Activated CD4-positive, alpha-beta T cell treated with anti-CD3 and anti-CD28 coated beads for 4 hours (primary cell): ENCODE measurements around the gene EPM2A.

ENCODE experiments used
- DNase-seq, 2 donors: peaks; one replicate each; pipeline ENCODE4 v3.0.0-alpha.2; 2020

EPM2A gene

DNA sequence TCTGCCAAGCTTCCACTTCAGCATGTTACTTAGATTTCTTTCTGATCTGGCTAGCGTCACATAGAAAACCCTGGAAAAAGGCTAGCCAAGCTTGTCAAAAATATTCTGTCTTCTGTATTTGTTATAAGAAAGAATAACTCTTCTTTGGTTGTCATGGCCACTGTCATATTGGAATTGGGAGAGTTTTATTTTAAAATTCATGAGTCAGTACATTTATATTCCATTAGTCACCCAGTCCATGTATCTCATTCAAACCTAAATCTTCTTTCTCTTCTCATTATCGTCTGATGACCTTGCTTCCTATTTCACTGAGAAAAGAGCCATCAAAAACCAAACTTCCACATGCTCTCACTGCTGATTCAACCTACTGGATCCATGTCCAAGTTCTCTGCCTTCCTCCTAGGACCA lies 65.7 kb downstream of the EPM2A start:
- DNase-seq = no peak

DNA sequence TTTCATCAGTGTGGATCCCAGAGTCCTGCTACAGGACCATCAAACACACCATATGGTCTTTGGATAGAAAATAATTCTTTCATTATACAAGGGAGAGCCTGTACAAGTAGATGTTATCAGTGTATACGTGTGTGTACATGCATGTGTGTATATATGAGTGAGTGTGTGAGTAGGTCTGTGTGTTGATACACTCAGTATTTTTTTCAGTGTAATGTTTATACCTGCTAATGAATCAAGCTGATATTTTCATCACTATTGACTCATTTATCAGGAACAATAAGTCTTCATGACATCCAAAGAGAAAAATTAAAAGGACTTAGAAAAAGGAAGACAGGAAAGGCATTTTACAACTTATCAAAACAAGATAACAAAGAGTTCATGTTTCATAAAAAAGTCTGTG lies 66.5 kb downstream of the EPM2A start:
- no peak for DNase-seq

DNA sequence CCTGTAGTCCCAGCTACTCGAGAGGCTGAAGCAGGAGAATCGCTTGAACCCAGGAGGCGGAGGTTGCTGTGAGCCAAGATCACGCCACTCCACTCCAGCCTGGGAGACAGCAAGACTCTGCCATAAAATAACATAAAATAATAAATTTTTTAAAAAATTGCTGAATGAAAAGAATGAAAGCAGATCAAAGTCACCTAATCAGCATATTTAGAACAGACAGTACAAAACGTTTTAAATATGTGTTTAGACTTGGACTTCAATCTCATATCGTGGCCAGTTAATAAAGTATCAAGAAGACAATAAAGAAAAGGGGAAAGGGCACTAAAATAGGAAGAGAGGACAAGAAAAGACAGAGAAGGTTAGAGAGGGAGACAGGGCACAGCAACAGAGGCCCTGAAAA lies 74.6 kb downstream of the EPM2A start:
- no peak for DNase-seq

DNA sequence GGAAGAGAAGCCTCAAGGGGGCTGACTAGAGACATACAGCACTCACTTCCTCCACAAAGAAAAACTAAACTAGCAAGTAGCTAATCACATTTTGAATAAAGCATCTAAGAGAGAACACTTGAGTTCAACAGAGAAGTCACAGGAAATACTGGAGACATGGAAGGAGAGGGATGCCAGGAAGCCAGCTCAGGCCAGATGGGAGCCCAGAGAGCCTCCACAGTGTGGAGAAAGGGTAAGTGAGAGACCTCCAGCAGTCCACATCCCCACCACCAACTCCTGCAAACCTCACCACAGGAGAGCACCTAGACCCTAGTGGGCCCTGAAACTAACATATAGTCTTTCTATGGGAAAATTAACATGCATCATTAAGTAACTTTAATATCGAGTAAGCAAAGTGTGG lies 79.2 kb downstream of the EPM2A start:
- DNase-seq = no peak

DNA sequence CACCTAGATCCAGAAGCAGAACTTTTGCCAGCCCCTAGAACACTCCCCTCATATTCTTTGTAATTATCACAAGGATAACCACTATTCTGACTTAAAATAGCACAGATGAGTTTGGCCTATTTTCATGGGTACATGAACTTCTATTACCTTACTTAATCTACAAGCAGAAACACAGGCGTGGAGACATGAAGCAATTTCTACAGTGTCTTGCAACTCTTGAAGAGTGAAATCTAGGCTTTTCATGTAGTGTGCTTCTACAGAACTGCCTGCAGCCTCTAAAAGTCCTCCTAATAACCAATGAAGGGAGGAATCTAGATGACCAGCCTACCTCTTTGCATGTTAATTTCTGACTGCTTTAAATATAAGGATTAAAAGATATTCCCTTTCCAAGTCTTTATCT lies 82.7 kb downstream of the EPM2A start:
- no peak for DNase-seq

DNA sequence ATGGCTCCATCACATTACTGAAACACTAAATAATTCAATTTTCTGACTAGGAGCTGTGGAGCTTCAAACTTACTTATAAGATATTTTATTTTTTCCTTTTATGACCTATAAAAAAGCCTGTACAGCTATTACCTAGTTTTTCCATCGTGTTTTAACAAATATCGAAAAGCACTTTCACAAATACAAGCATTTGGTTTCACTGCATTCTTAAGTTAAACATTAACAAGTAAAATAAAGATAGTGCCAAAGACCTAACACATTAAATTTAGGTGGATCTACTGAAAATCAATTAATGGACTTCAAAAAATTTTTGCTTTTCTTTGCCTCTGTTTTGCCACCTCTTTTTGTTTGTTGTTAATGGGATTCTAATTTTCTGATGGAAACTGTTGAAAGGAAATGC lies 83.3 kb downstream of the EPM2A start:
- DNase-seq = no peak

DNA sequence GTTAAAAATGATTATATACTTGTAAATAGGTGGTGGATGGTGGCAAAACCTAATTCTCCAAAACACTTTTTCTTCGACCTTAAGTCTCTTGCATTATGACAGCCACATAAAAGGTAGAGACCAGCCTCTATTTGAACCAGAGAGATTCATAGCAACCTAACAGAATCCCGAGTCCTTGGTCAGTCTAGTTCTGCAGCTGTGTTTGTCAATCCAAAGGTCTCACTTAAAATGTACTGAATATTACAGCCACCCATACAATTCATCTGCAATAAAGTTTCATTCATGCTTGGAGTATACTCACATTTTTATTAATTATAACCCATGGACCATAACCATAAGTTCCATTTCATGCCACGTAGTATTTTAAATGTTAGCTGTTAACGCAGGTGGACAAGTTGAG lies 87.2 kb downstream of the EPM2A start:
- no peak for DNase-seq

DNA sequence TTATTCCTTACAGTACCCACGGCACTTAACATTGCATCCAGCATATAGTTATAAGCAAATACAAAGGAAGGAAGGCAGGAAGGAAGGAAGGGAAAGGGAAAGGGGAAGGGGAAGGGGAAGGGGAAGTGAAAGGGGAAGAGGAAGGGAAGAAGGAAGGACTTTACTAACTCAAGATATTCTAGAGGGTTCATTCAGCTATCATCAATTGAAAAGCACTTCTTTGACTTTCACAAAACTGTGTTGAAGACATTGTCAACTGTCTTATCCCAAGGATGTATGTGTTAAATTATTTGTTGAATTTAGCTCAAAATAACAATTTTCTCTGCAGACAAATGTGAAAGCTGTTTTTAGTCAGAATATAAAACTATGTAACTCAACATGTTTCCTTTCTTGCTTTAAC lies 87.7 kb downstream of the EPM2A start:
- DNase-seq = no peak

DNA sequence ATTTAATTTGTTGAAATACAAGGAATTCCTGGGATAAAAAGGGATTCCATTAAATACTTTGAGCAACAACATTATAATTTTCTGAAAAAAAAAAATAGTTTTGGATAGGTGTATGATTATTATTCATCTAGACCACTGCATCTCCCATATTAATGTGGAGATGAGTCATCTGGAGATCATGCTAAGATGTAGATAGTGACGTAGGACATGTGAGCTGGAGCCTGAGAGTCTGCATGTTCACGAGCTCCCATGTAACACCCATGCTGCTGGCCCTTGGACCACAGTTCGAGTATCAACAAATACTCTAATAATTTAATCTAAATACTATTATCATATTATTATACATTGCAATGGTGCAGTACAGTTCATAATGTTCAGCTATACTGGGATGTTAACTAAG lies 91.6 kb downstream of the EPM2A start:
- DNase-seq = no peak

DNA sequence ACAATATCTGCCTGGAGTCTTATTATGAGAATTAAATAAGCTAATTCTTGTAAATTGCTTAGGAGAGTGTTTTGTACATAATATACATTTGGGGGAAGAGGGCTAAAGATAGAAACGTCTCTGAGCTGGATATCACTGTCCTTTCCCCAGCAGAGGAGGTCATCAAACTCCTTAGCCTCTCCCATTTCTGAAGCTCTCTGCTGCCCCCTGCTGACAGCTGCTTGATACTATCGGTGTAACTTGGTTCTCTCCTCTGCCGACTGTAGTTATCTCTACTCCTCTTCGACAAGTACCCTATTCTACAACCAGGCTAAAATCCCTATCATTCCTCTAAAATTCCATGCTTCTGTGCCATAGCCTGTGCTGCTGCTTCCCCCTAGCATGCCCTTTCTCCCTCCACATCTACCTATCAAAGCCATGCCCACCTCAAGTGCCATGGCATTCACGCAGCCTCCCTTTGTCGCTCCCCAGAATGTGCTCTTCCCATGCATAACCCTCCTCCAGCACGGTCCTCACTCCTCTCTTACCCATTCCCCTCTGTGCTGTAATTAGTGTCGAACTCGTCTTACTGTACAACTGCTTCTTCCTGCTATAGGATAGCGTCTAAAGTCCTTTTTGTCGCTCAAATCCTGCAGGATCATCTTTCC lies 101.2 kb downstream of the EPM2A start:
- peak; percentile 69 to 79 for DNase-seq

DNA sequence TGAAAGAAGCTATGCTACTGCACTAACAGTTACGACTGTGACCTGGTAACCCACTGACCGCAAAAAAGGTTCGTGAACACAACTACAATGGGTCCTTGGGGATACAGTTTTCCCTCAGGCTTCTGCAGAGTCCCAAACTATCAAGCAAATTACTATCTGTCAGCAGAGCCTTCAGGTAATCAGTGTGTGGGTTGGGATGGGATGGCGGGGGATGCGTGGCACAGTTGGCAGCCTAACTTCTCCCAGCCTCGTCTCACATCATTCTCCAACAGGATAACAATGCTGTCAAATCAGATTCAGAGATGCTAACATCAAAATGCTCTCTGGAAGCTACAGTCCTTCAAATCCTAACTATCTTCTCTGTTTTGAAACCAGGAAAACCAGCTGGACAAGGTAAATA lies 102.3 kb downstream of the EPM2A start:
- DNase-seq = no peak

DNA sequence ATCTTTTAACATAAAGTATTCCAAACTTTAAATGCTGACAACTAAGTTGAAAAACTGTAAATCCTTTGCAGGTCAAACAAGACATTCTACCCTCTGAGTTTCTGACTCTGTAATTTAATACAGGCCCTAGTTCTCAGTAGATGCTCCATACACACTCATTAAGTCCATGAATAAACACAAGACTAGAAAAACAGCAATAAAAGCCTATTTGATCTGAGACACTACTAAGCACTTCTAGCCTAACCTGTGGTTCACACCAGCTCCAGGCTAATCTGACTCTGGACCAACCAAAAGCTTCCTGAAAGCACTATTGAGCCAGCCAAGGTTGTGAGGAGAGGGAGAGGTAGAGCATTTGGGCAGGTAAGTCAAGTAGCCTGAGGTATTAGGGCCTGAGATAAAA lies 103.9 kb downstream of the EPM2A start:
- DNase-seq = no peak

DNA sequence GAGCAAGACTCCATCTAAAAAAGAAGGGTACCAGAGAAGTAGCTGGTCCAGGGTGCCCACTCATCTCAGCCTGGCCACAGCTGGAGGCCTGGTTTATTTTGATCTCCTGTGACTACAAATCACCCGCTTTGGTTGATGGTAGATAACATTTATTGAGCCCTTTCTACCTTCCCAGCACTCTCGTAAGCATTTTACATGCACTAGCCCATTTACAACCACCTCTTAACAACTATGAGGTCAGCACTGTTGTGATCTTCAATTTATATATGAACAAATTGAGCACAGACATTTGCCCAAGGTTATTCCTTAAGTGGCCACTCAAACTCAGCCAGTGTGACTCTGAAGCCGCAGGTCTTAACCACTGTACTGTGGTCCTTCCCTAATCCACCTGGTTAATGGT lies 104.7 kb downstream of the EPM2A start:
- DNase-seq = no peak

DNA sequence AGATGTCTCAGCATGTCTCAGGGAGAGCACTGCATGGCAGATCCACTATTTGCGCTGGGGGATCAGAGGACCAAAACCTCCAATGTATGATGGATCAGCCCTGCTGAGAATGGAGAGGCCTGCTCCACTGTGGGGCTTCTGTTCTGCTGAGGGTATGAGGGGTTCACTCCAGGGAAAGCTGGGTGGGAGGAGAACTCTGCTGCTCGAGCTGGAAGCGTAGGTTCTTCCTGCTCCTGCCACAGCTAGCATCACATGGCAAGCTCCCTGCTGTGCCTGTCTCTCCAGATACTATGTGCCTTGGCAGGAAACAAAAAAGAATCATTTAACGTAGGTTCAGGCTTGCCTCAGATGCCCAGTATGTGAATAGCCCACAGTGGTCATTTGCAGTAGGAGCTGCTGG lies 105.8 kb downstream of the EPM2A start:
- no peak for DNase-seq

DNA sequence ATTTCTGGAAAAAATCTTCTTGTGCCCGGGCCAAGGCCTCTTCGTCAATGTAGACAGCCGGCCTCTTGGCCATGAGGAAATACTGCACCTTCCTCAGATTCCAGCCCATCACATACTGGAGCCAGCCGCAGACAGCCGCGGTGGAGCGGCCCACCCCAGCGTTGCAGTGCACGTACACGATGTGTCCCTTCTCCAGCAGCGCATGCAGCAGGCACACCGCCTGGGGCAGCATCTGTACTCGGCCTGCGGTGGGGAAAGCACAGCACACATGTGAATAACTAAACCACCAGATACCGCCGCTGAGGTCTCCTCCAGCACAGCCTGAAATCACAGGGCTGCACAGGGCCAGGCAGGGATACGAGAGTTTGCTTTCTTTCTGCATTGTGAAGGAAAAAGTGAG lies 107.9 kb downstream of the EPM2A start:
- DNase-seq = no peak

DNA sequence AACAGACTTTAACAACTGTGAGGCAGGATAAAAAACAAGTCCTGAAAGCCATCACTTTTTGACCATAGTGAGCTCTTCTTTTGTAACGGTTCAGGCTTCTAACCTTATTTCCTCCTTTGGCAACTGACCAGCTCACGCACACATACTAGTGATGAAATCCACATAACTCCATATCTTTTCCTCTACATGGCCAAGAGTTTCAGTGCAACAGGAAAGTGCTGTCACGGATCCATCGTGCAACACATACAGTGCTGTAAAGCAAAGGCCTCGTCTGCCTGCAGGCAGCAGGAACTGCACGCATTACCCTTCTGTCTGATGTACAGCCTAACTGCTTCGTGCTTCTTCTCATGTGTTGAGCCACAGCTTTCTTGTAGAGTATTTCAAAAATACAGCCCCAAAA lies 108.5 kb downstream of the EPM2A start:
- DNase-seq = no peak

DNA sequence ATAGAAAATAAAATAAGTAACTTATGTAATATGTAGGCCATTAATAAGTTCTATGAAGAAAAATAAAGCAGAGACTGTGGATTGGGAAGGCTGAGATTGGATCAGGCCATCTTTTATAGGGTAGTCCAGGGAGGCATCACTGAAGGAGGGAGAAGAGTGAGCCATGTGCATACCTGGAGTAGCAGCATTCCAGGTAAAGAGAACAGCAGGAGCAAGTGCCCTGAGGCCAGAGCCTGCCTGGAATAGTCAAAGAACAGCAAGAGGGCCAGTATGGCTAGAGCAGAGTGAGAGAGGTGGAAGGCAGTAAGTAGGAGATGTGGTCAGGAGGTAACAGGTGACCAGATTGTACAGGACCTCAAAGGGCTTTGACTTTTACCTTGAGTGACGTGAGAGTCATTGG lies 112.1 kb downstream of the EPM2A start:
- DNase-seq = no peak

DNA sequence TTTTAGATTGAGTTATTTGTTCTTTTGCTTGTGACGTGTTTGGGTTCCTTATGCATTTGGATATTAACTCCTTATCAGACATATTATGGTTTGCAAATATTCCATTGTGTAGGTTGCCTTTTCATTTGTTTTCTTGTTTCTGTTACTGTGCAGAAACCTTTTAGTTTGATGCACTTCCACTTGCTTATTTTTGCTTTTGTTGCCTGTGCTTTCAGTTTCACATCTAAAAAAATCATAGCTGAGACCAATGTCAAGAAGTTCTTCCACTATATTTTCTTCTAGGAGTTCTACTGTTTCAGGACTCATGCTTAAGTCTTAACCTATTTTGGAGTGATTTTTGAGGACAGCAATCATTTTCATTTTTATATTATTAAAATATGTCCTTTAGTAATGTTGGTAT lies 113.5 kb downstream of the EPM2A start:
- no peak for DNase-seq

DNA sequence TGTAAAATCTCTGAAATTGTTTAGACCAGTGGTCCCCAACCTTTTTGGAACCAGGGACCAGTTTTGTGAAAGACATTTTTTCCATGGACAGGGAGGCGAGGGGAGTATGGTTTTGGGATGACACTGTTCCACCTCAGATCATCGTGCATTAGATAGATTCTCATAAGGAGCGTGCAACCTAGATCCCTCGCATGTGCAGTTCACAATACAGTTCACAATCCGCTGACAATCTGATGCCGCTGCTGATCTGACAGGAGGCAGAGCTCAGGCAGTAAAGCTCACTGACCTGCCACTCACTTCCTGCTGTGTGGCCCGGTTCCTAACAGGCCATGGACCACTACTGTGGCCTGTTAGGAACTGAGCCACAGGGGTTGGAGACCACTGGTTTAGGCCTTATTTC lies 115.2 kb downstream of the EPM2A start:
- no peak for DNase-seq

DNA sequence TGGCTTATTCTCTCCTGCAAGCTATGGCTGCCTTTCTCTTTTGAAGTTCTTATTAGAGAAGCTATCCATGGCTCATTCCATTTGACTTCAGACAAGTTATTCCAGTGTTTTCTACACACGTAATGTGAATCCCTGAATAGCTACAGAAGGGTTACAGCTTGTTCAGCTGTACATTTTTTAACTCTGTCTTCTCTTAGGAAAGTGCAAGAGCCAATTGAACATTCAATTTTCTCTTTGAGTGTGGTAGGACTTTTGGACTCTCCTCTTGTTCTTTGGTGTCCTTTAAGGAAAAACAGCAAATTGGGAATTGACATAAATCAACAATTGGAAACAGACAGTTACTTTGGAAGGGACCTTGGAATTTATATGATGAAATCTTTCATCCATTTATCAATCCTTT lies 125.8 kb downstream of the EPM2A start:
- no peak for DNase-seq

DNA sequence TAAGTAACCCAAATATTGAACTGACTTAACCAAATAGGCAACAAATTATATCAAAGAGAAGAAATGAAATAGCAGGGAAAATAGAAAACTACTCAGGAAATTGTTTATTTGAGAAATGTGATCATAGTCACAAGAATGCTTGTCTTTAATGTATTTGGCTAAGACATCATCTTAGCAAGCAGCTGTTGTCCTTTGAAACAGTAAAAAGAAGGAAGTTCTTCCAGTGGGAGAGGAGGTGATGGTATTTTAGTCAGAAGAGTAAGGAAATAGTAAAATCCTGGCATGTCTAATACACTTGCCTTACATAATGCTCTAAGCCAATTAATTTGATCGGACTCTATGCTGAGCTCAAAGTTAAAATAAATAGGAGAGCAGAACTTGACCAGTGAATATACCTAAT lies 126.5 kb downstream of the EPM2A start:
- DNase-seq = no peak

DNA sequence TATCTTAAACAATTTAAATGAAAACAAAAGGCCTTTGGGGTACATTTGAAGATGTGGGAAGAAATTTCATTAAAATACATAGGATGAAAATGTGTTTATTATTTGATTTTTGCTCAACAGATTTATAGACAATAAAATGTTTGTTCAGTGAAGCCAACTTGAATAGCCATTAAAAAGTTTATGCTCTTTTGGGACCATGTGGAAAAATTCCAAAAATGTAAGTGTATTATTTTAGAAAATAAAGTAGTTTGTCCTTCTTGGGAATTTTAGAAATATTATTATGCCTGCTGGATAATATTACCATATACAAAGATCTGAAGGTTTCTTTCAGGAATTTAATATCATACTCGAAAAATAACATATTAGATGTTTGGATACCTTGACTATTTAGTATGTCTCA lies 131.3 kb downstream of the EPM2A start:
- no peak for DNase-seq

DNA sequence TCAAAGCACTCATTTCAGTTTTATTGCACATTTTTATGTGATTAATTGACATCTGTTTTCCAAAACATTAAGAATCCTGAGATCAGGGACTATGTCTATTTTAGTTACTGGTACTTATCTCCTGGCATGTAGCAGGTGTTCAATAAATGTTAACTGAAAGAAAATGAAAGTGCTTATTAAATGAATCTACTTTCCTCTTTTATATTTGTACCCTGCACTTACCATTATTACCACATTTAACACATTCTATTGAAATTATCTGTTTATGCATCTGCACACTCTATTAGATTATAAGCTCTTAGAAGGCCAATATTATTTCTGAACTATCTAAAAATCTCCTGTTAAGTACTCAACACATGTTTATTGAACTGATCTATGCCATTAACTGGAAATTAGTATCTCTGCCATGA lies 131.9 kb downstream of the EPM2A start:
- no peak for DNase-seq

DNA sequence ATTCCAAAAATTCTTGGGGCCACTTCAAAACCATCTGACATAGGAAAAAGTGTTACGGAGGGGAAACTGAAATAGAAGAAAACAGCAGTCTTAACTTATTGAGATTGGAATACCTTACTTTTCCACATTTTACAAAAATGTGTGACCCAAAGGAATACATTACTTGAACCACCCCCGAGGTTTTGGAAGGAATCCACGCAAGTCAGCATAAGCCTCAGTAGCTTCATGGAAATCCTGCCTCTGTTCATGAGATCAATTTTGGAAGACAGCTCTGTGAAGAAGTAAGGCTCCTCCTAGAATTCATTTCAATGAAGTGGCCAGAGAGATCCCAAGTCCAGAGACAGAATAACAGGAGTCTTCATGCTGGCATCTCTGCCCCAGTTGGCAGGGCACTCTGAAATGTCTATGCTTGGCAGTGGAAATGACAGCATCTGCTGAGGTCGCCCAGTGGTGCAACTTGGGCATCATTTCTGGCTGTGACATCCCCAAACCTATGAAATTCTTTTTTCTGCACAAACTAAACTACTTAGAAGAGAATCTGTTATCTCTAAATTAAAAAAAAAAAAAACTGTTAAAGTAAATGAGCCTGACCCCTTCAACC lies 132.5 kb downstream of the EPM2A start:
- DNase-seq = no peak

DNA sequence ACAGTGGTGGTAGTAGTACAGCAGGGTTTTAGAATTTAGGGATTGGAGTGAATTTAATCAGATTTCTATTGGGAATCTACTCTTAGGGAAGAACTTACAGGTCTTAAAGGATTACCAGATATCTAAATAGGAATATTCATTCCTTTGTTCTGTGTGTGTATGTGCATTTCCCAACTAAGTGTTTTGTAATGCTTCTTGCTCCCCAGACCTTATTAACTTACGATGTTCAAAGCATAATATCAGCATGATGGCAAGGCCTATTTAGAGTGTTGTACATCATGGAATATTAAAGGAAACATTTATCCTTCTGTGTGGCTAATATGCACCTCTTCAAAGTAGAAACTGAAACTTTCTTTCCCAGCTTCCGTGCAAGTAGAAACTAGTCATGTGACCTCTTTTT lies 133.9 kb downstream of the EPM2A start:
- no peak for DNase-seq
